ENCODE measurements around the gene RAC2.

RAC2 gene

GRCh38 chr22:37244114-37244921, at the start of gene RAC2:
Gene RAC2, minus strand, starts transcription at chr22:37244269. Its CDS starts 121 bp downstream, at chr22:37244148.
- no peak for FAIRE-seq

DNA sequence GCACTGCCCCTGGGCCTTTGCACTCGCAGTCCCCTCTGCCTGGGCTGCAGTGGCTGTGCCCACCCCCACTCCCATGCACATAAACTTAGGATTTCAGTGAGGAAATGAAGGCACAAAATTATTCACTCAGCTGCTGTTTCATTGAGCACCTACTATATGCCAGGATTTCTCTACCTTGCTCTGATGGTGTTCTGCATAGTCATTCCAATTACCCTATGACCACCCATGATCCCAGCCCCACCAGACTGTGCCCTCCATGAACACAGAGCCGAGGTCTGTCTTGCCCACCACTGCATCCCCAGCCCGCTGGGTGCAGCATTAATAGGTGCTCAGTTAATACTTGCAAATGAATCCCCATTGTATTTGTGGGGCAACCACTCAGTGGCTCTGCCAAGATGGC, 49.1 kb upstream of the RAC2 start:
- FAIRE-seq = no peak

GRCh38 chr22:37292641-37293040, 48.6 kb upstream of the RAC2 start:
- no peak for FAIRE-seq

DNA sequence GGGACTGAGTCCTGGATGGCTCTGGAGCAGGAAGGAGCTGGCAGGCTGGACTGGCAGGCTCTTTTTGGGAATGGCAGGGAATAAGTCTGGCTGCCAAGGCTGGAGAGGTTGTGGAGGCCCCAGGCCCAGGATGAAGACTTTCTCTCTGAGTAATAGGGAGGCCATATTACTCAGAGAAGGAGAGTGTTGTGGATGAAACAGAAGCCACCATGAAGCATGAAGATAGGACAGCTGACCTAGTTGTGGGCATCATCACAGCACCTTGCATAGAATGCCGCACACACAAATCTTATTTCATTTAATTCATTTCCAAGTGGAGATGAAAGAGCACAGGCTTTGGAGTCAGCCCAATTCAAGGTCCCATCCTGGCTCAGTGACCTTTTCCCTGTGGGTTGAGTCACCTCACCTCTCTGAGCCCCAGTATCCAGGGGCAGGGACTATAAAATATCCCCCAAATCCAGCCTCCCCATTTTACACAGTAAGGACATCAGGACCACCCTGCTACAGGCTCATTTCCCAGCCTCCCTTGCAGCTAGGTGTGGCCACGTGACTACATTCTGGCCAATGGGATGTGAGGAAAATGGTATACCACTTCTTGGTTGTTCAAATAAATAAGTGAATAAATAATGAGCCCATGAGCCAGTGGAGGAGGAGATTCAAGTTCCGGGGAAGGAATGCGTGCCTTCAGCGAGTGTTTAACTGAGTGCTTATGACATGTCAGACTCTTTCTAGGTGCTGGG, 47.7 kb upstream of the RAC2 start:
- no peak for FAIRE-seq

GRCh38 chr22:37290737-37291136, 46.7 kb upstream of the RAC2 start:
- no peak for FAIRE-seq

DNA sequence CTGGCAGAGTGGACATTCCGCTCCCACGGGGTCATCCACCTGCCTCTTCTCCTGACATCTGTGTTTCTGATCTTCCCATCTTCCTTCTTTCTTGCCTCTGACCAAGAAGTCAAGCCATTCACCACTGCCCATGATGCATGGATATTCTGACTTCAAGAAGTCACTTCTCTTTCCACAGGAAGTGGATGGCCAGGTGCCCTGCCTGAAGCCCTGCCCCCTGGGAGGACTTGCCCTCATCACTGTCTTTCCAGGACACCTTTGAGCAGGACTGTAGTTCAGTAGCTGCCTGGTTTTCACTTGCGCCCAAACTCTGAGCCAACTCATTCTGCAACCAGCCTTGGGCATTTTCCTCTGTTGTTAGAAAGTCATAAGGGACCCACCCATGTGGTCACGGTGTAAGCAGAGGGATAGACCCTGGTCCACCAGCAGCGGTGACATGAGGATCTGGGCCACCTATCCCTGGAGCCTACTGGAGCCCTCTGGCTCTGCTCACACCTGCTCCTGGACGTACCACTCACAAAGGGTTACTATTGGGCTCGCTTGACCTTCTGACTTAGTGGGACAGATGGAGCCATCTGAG, 45.2 kb upstream of the RAC2 start:
- no peak for FAIRE-seq

- no peak for FAIRE-seq
Measured at GRCh38 chr22:37288521-37288920, 44.5 kb upstream of the RAC2 start.

DNA sequence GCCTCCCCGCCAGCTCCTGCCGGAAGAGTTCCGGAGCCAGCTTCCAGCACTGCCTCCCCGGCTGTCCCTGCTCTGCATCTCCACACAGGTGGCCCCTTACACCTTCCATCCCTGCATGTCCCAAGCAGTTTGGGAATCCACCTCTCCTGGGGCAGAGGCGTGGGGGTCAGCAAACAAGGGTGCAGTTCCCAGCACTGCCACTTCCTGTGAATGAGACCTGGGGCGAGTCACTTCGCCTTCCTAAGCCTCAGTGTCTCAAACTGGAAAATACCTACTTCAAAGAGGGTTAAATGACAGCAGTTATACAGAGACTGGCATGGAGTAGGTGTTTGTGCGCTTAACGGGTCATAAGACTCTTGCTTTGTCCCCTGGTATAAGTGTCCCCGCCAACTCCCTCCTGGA, 43.5 kb upstream of the RAC2 start:
- FAIRE-seq = no peak

DNA sequence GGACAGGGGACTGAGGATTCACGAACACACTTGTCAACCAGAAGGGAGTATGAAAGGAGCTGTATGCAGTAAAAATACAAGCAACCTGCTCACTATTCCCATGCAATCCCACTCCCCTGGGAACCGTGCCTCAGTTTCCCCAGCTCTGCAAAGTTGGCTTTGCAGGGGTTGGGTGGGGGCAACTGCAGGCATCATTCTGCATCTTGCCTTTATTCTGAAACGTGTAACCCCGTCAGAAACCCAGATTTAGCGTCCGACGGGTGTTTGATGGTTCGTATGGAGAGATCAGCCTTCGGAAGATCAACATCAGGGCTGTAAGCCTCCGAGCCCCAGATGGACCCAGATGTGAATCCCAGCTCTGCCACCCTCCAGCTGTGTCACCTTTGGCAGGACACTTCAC, 41.9 kb upstream of the RAC2 start:
- no peak for FAIRE-seq

DNA sequence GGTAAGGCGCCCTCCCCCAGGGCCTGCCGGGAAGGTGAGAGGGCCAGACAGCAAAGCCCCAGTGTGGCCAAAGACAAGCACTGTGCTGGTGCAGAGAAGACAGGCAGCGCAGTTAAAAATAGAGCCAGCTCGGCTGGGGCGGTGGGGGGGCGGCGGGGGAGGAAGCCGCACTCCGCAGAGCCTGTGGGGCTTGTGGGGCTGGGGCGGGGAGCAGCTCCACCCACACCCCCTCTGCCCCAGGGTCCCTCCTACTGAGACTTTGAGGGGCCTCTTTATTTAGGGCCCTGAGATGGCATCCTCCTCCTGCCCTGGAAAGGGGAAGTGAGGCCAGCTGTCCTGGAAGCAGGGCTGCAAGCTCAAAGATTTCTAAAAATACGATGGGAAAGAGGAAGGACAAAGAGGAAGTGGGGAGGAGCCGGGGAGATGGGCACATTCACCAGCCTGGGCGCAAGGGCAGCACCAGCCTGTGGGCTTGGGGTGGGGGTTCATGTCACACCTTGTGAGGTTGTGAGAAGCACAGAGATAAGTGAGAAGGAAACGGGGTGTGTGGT, 40.8 kb upstream of the RAC2 start:
- FAIRE-seq = no peak

GRCh38 chr22:37284126-37284804, 40.2 kb upstream of the RAC2 start:
- no peak for FAIRE-seq

DNA sequence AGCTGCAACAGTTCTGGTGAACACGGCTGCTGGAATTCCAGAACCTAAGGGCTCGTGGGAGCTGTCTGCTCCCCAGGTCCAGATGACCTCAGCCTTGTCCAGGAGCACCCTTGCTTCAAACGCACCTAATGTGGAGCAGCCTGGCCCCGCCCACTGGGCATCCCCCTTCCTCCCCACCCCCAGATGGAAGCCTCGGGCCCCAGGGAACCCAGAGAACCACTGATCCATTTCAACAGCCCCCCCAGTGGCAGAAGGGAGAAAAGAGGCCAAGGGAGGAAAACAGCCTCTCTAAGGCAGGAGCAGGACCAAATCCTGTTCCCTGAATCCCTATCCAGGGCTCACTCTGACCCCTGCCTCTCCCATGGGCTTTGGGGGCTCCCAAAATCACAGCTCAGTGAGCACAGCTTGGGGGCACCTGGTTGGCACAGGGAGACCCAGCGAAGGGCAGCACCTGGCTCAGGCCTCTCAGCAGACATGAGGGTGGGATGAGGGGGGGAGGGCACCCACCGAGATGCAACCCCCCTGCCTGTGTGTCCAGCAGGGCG, 39.4 kb upstream of the RAC2 start:
- no peak for FAIRE-seq

- no peak for FAIRE-seq
Measured at GRCh38 chr22:37282385-37282677, 38.3 kb upstream of the RAC2 start, which contains the start of gene CYTH4. Gene CYTH4, plus strand, starts transcription at chr22:37282508. Its CDS starts 62 bp downstream, at chr22:37282570.

- FAIRE-seq = no peak
Measured at GRCh38 chr22:37281646-37282384, 37.7 kb upstream of the RAC2 start.

DNA sequence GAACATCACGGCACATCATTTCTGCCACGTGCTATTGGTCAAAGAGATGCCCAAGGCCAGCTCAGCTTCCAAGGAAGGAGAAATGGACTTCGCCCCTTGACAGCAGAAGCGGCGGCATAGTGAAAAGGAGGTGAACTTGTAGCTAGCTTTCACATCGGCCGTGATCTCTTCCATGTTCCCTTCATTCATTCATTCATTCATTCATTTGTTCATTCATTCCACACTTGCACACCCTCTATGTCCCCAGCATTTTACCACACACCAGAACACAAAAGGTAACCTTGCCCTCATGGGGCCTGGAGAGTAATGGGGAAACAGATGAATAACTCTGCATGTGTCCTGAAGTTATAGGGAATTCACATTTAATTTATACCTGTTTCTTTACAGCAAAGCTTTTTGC, 37.1 kb upstream of the RAC2 start:
- no peak for FAIRE-seq

DNA sequence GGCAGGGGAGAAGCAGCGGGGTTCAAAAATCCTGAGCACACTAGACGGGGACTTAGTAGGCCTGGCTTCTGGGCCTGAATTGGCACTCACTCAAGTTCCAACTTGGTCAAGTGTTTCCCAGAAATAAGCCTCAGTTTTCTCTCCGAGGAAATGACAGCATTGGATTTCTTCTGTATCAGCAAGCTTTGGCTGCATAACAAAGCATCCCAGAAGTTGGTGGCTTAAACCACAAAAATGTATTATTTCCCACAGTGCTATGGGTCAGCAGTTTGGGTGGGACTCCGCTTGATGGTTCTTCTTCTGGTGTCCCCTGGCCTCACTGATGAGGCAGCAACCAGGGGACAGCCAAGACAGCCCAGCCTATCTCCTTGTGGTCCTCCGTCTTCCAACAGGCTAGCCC, 36.6 kb upstream of the RAC2 start:
- FAIRE-seq = no peak

DNA sequence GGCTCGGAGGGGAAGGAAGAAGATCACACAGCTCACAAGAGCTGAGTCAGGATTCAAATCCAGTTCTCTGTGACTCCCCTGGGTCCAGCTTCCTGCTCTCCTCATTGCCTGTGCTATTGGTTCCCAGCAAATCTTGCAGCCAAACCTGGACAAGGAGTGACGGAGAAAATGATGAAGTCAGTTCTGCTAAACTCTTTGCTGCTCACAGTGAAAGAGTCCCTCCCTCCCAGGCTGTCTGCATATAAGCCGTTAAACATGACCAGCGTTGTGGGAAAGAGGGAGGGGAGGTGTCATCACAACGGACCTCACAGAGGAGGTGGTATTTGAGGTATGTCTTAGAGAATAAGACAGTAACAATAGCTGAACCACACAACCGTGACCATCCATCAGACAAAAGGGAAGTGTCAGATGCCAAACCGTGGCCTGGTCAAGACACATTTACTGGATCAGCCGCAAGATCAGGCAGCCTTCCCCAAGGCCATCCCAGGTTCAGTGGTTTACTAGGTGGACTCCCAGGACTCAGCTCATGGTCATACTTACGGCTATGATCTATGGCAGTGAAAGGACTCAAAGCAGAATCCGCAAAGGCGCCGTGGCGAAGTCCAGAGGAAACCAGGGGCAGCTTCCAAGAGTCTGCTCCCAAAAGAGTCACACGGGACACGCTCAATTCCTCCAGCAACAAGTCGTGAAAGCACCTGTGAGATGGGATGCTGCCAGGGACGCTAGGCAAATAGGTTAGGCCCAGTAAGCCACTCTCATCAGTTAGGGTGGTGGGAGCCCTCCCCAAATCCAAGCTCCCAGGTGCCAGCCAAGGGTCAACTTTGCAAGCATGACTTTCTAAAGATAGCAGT, 35.5 kb upstream of the RAC2 start:
- FAIRE-seq = no peak

- no peak for FAIRE-seq
Measured at GRCh38 chr22:37278261-37278660, 34.2 kb upstream of the RAC2 start.

DNA sequence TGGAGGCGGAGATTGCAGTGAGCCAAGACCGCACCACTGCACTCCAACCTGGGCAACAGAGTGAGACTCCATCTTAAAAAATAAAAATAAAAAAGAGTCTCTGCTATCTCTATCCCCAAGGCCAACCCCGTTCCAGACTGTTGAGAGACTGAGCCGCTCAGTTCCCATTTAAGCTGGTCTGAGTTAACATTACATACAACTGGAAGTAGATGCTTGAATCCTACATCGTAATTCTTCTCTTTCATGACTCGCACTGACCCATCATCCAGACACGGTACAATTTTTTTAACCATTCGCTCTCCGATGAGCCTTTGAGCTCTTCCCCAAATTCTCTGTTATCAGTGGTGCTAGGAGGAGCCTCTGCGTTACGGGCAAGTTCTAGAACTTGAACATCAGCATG, 33.3 kb upstream of the RAC2 start:
- FAIRE-seq = no peak

DNA sequence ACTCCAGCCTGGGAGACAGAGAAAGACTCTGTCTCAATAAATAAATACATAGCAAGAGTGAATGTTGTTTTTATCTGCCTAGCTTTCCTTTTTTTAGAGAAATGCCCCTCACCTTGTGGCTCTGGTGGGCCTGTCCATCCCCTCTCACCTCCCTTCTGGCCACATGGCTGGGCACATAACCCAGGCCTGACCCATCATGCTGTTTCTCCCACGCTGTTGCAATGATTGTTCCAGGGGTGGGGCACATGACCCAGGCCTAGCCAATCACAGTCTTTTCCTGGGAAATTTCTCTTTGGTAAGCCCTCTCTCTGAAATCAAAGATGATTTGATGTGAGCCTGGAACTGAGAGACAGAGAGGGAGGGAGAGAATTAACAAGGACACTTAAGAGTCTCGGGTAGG, 32.7 kb upstream of the RAC2 start:
- FAIRE-seq = no peak

GRCh38 chr22:37275622-37276021, 31.6 kb upstream of the RAC2 start:
- FAIRE-seq = no peak
